HepG2 (cell line): Measurements from ENCODE around the gene NKAIN4. TPM values are rescaled to one million over a fixed set of nuclear protein-coding genes. Genes with fewer than 3 reads are reported as not detected.

Experiments used
- CBFB ChIP-seq: sonication (generic); formaldehyde crosslinking; IDR thresholded peaks from 2 replicates; pipeline ENCODE4 v1.4.0; 2020; ENCODE audit warnings: missing genetic modification reagents
- JUND ChIP-seq: sonication (generic); formaldehyde crosslinking; IDR thresholded peaks from 2 replicates; pipeline ENCODE4 v1.8.0; 2022; ENCODE audit warnings: mild to moderate bottlenecking, missing genetic modification reagents
- KDM6A ChIP-seq: IDR thresholded peaks from 2 replicates; pipeline ENCODE4 v1.6.1; 2016; ENCODE audit warnings: low read depth
- KLF6 ChIP-seq: IDR thresholded peaks from 2 replicates; pipeline ENCODE4 v1.8.0; 2016; ENCODE audit warnings: missing biosample characterization, missing genetic modification reagents
- NFIC ChIP-seq: IDR thresholded peaks from 2 replicates; pipeline ENCODE4 v1.6.1; 2012; ENCODE audit warnings: mild to moderate bottlenecking, low read length, inconsistent platforms
- ZNF180 ChIP-seq: sonication (generic); formaldehyde crosslinking; IDR thresholded peaks from 2 replicates; pipeline ENCODE4 v1.4.0; 2020; ENCODE audit warnings: low read depth, missing genetic modification reagents, borderline replicate concordance
- ZNF382 ChIP-seq: sonication (generic); formaldehyde crosslinking; IDR thresholded peaks from 2 replicates; pipeline ENCODE4 v1.5.0; 2020; ENCODE audit warnings: missing genetic modification reagents, mild to moderate bottlenecking, borderline replicate concordance
- polyA plus RNA-seq, 8 experiments: library from polyadenylated mRNA; depleted of rRNA in 3 of 8; stranded (reverse) in 7 of 8; unstranded in 1 of 8; fragments of >200 nt; fragmentation: Illumina TruSeq in 4 of 8; extraction: Trizol in 4 of 8; gene quantifications; 2 replicates each; pipeline versions ENCODE4 v1.2.1 to v1.2.3, GENCODE V29; 2011 to 2016; ENCODE audit warnings: low read depth in 4 of 8, missing spikeins in 1 of 8, mixed read lengths in 1 of 8; ENCODE audit not compliant: insufficient read depth in 1 of 8
- total RNA-seq, 5 experiments: library from RNA; depleted of rRNA; stranded (reverse); fragments of >200 nt; fragmentation: Illumina TruSeq; extraction: Trizol; gene quantifications; 2 replicates each; pipeline ENCODE4 v1.2.3, GENCODE V29; 2016; ENCODE audit warnings: low read depth in 1 of 5
- TF ChIP-seq, protein P1 (sequence below): sonication (generic); formaldehyde crosslinking; IDR thresholded peaks from 2 replicates; pipeline ENCODE4 v1.4.0; 2020; ENCODE audit warnings: missing genetic modification reagents
- TF ChIP-seq, protein P2 (sequence below): IDR thresholded peaks from 2 replicates; pipeline ENCODE4 v1.6.1; 2016; ENCODE audit warnings: control low read depth
- TF ChIP-seq, protein P3 (sequence below): sonication (generic); formaldehyde crosslinking; conservative IDR thresholded peaks from 2 replicates; pipeline ENCODE4 v1.4.0; 2020; ENCODE audit warnings: missing genetic modification reagents
- TF ChIP-seq, protein P4 (sequence below): sonication (generic); formaldehyde crosslinking; IDR thresholded peaks from 2 replicates; pipeline ENCODE4 v1.9.0; 2021; ENCODE audit warnings: mild to moderate bottlenecking, missing genetic modification reagents
- TF ChIP-seq, protein P5 (sequence below): sonication (generic); formaldehyde crosslinking; IDR thresholded peaks from 2 replicates; pipeline ENCODE4 v1.5.1; 2020; ENCODE audit warnings: mild to moderate bottlenecking, moderate library complexity, missing genetic modification reagents

Gene NKAIN4
- total and polyA plus RNA-seq, 2 of the 13 experiments (the other 11 are each of a cell fraction or from before 2014, with no cell fraction given): not detected

DNA sequence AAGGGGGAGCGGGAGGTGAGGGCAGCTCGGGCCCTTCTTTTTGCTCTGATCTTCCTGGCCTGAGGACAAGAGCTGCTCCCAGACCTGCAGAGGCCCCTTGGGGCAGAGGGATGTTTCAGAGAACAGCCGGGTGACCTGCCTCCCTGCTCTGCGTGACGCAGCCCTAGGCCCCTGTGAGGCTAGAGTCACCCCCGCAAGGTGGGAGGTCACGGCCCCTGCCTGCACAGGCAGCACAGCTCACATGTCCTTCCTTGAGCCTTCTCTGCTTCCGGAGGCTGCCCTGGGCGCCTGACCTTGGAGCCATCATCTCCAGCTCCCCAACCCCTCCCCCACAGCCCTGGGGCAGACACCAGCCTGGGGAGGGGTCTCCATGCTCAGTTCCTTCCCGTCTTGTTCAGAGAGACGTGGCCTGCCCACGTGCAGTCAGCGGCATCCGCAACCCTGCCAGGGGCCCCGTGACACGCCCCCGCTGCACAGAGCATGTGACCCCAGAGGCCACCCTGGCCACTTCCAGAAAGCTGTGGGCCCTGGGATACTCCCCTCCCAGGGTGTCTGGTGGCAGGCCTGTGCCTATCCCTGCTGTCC is 18.8 kb downstream of the NKAIN4 start, which contains the start of gene BIRC7 (continued):
- TF ChIP-seq, protein P1, sequence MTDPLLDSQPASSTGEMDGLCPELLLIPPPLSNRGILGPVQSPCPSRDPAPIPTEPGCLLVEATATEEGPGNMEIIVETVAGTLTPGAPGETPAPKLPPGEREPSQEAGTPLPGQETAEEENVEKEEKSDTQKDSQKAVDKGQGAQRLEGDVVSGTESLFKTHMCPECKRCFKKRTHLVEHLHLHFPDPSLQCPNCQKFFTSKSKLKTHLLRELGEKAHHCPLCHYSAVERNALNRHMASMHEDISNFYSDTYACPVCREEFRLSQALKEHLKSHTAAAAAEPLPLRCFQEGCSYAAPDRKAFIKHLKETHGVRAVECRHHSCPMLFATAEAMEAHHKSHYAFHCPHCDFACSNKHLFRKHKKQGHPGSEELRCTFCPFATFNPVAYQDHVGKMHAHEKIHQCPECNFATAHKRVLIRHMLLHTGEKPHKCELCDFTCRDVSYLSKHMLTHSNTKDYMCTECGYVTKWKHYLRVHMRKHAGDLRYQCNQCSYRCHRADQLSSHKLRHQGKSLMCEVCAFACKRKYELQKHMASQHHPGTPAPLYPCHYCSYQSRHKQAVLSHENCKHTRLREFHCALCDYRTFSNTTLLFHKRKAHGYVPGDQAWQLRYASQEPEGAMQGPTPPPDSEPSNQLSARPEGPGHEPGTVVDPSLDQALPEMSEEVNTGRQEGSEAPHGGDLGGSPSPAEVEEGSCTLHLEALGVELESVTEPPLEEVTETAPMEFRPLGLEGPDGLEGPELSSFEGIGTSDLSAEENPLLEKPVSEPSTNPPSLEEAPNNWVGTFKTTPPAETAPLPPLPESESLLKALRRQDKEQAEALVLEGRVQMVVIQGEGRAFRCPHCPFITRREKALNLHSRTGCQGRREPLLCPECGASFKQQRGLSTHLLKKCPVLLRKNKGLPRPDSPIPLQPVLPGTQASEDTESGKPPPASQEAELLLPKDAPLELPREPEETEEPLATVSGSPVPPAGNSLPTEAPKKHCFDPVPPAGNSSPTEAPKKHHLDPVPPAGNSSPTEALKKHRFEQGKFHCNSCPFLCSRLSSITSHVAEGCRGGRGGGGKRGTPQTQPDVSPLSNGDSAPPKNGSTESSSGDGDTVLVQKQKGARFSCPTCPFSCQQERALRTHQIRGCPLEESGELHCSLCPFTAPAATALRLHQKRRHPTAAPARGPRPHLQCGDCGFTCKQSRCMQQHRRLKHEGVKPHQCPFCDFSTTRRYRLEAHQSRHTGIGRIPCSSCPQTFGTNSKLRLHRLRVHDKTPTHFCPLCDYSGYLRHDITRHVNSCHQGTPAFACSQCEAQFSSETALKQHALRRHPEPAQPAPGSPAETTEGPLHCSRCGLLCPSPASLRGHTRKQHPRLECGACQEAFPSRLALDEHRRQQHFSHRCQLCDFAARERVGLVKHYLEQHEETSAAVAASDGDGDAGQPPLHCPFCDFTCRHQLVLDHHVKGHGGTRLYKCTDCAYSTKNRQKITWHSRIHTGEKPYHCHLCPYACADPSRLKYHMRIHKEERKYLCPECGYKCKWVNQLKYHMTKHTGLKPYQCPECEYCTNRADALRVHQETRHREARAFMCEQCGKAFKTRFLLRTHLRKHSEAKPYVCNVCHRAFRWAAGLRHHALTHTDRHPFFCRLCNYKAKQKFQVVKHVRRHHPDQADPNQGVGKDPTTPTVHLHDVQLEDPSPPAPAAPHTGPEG: no peak
- TF ChIP-seq, protein P2, sequence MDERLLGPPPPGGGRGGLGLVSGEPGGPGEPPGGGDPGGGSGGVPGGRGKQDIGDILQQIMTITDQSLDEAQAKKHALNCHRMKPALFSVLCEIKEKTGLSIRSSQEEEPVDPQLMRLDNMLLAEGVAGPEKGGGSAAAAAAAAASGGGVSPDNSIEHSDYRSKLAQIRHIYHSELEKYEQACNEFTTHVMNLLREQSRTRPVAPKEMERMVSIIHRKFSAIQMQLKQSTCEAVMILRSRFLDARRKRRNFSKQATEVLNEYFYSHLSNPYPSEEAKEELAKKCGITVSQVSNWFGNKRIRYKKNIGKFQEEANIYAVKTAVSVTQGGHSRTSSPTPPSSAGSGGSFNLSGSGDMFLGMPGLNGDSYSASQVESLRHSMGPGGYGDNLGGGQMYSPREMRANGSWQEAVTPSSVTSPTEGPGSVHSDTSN: no peak
- no peak for TF ChIP-seq ZNF382
- no peak for TF ChIP-seq CBFB
- TF ChIP-seq NFIC: no peak
- TF ChIP-seq KDM6A (CRISPR knock-in tag): no peak
- TF ChIP-seq JUND (CRISPR knock-in tag): no peak
- TF ChIP-seq KLF6 (CRISPR knock-in tag): 0 out of 2 replicates have a peak, but pooled peaks have one; percentile 61
- TF ChIP-seq ZNF180 (CRISPR knock-in tag): no peak
- TF ChIP-seq, protein P3, sequence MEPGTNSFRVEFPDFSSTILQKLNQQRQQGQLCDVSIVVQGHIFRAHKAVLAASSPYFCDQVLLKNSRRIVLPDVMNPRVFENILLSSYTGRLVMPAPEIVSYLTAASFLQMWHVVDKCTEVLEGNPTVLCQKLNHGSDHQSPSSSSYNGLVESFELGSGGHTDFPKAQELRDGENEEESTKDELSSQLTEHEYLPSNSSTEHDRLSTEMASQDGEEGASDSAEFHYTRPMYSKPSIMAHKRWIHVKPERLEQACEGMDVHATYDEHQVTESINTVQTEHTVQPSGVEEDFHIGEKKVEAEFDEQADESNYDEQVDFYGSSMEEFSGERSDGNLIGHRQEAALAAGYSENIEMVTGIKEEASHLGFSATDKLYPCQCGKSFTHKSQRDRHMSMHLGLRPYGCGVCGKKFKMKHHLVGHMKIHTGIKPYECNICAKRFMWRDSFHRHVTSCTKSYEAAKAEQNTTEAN (CRISPR knock-in tag): no peak
- TF ChIP-seq, protein P4, sequence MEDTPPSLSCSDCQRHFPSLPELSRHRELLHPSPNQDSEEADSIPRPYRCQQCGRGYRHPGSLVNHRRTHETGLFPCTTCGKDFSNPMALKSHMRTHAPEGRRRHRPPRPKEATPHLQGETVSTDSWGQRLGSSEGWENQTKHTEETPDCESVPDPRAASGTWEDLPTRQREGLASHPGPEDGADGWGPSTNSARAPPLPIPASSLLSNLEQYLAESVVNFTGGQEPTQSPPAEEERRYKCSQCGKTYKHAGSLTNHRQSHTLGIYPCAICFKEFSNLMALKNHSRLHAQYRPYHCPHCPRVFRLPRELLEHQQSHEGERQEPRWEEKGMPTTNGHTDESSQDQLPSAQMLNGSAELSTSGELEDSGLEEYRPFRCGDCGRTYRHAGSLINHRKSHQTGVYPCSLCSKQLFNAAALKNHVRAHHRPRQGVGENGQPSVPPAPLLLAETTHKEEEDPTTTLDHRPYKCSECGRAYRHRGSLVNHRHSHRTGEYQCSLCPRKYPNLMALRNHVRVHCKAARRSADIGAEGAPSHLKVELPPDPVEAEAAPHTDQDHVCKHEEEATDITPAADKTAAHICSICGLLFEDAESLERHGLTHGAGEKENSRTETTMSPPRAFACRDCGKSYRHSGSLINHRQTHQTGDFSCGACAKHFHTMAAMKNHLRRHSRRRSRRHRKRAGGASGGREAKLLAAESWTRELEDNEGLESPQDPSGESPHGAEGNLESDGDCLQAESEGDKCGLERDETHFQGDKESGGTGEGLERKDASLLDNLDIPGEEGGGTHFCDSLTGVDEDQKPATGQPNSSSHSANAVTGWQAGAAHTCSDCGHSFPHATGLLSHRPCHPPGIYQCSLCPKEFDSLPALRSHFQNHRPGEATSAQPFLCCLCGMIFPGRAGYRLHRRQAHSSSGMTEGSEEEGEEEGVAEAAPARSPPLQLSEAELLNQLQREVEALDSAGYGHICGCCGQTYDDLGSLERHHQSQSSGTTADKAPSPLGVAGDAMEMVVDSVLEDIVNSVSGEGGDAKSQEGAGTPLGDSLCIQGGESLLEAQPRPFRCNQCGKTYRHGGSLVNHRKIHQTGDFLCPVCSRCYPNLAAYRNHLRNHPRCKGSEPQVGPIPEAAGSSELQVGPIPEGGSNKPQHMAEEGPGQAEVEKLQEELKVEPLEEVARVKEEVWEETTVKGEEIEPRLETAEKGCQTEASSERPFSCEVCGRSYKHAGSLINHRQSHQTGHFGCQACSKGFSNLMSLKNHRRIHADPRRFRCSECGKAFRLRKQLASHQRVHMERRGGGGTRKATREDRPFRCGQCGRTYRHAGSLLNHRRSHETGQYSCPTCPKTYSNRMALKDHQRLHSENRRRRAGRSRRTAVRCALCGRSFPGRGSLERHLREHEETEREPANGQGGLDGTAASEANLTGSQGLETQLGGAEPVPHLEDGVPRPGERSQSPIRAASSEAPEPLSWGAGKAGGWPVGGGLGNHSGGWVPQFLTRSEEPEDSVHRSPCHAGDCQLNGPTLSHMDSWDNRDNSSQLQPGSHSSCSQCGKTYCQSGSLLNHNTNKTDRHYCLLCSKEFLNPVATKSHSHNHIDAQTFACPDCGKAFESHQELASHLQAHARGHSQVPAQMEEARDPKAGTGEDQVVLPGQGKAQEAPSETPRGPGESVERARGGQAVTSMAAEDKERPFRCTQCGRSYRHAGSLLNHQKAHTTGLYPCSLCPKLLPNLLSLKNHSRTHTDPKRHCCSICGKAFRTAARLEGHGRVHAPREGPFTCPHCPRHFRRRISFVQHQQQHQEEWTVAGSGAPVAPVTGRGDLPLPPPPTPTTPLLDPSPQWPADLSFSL (CRISPR knock-in tag): no peak
- TF ChIP-seq, protein P5, sequence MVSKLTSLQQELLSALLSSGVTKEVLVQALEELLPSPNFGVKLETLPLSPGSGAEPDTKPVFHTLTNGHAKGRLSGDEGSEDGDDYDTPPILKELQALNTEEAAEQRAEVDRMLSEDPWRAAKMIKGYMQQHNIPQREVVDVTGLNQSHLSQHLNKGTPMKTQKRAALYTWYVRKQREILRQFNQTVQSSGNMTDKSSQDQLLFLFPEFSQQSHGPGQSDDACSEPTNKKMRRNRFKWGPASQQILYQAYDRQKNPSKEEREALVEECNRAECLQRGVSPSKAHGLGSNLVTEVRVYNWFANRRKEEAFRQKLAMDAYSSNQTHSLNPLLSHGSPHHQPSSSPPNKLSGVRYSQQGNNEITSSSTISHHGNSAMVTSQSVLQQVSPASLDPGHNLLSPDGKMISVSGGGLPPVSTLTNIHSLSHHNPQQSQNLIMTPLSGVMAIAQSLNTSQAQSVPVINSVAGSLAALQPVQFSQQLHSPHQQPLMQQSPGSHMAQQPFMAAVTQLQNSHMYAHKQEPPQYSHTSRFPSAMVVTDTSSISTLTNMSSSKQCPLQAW: no peak
